ENCODE measurements around the gene DSTYK.

- no peak for TF ChIP-seq GATA2 (IDR thresholded peaks at IDR 0.05; ENCODE audit: low read depth, low read length)
- TF ChIP-seq GATA3 (IDR thresholded peaks at IDR 0.05; ENCODE audit: low read depth, low read length): no peak
Observed at GRCh38 chr1:205127646-205128045, 83.9 kb downstream of the DSTYK start.

Measured in SH-SY5Y (cell line).